ENCODE results near the gene CAMTA1. TPM values are rescaled to one million over a fixed set of nuclear protein-coding genes. Genes with fewer than 3 reads are reported as not detected.

The CAMTA1 gene
- total RNA-seq, 1 donor from 2014 or later: 268 TPM

GRCh38 chr1:7531562-7532340 is 746.5 kb downstream of the CAMTA1 start:
- Histone ChIP-seq H3K27ac (no peak overlapping the region), H3K4me1 (peaks cover 18% of the 10 kb centered on the region), H3K4me3 (no peak overlapping the region), H3K4me2 (no peak overlapping the region), H3K79me2 (ENCODE audit: low read depth) (no peaks in the 10 kb centered on the region), H2AFZ (replicated peaks) (no peak overlapping the region), H4K20me1 (ENCODE audit: low read depth) (no peaks in the 10 kb centered on the region), H3K9me3 (ENCODE audit: low read depth) (no peaks in the 10 kb centered on the region), H3K27me3 (peaks cover 6% of the 10 kb centered on the region), H3F3A (ENCODE audit: low read depth) (no peaks in the 10 kb centered on the region), H3K9ac (no peak overlapping the region), H3K36me3 (no peaks in the 10 kb centered on the region)
- H3K4me1 Mint-ChIP-seq: peaks cover 14% of the 10 kb centered on the region
- no peak overlapping the region for H3K27ac Mint-ChIP-seq
- no peak overlapping the region for H3K4me3 Mint-ChIP-seq
- no peaks in the 10 kb centered on the region for H3K9me3 Mint-ChIP-seq
- H3K27me3 Mint-ChIP-seq (ENCODE audit: insufficient read depth, low read depth): peaks cover 5% of the 10 kb centered on the region
- TF ChIP-seq EZH2phosphoT487 (IDR thresholded peaks at IDR 0.05): no peak
- TF ChIP-seq CTCF (IDR thresholded peaks at IDR 0.05): no peak
- TF ChIP-seq EZH2 (IDR thresholded peaks at IDR 0.05): no peak
- DNase-seq (ENCODE audit: low spot score): no peak
- H3K36me3 Mint-ChIP-seq: no peaks in the 10 kb centered on the region

GRCh38 chr1:7533006-7533405 is 747.8 kb downstream of the CAMTA1 start:
- Histone ChIP-seq H3K4me1 (peaks cover 24% of the 10 kb centered on the region), H3K79me2 (ENCODE audit: low read depth) (no peaks in the 10 kb centered on the region), H3K4me2 (no peak overlapping the region), H3F3A (ENCODE audit: low read depth) (no peaks in the 10 kb centered on the region), H3K9me3 (ENCODE audit: low read depth) (no peaks in the 10 kb centered on the region), H3K4me3 (no peak overlapping the region), H3K27me3 (peaks cover 12% of the 10 kb centered on the region), H3K36me3 (no peaks in the 10 kb centered on the region), H4K20me1 (ENCODE audit: low read depth) (no peaks in the 10 kb centered on the region), H3K9ac (no peak overlapping the region), H3K27ac (no peak overlapping the region), H2AFZ (replicated peaks) (no peak overlapping the region)
- Mint-ChIP-seq H3K36me3 (no peaks in the 10 kb centered on the region), H3K9me3 (no peaks in the 10 kb centered on the region), H3K27ac (no peak overlapping the region), H3K27me3 (ENCODE audit: insufficient read depth, low read depth) (peaks cover 5% of the 10 kb centered on the region), H3K4me3 (no peak overlapping the region), H3K4me1 (peaks cover 24% of the 10 kb centered on the region)
- TF ChIP-seq EZH2phosphoT487 (IDR thresholded peaks at IDR 0.05): no peak
- no peak for TF ChIP-seq EZH2 (IDR thresholded peaks at IDR 0.05)
- TF ChIP-seq CTCF (IDR thresholded peaks at IDR 0.05): no peak
- DNase-seq (ENCODE audit: low spot score): no peak

GRCh38 chr1:7534061-7534825 is 749.0 kb downstream of the CAMTA1 start:
- H3K27me3 ChIP-seq: peaks cover 12% of the 10 kb centered on the region
- Mint-ChIP-seq H3K9me3 (peaks cover 2% of the 10 kb centered on the region), H3K27ac (no peak overlapping the region), H3K4me1 (peaks cover 35% of the 10 kb centered on the region), H3K36me3 (no peaks in the 10 kb centered on the region), H3K4me3 (no peak overlapping the region), H3K27me3 (ENCODE audit: insufficient read depth, low read depth) (peaks cover 9% of the 10 kb centered on the region)
- H3K4me2 ChIP-seq: no peak overlapping the region
- no peak overlapping the region for H3K9ac ChIP-seq
- H3F3A ChIP-seq (ENCODE audit: low read depth): no peaks in the 10 kb centered on the region
- no peak for TF ChIP-seq EZH2phosphoT487 (IDR thresholded peaks at IDR 0.05)
- no peak for TF ChIP-seq CTCF (IDR thresholded peaks at IDR 0.05)
- TF ChIP-seq EZH2 (IDR thresholded peaks at IDR 0.05): no peak
- H2AFZ ChIP-seq (replicated peaks): no peak overlapping the region
- H4K20me1 ChIP-seq (ENCODE audit: low read depth): no peaks in the 10 kb centered on the region
- no peaks in the 10 kb centered on the region for H3K9me3 ChIP-seq (ENCODE audit: low read depth)
- no peak overlapping the region for H3K4me3 ChIP-seq
- H3K36me3 ChIP-seq: no peaks in the 10 kb centered on the region
- no peak overlapping the region for H3K27ac ChIP-seq
- DNase-seq (ENCODE audit: low spot score): no peak
- peaks cover 24% of the 10 kb centered on the region for H3K4me1 ChIP-seq
- H3K79me2 ChIP-seq (ENCODE audit: low read depth): no peaks in the 10 kb centered on the region

Measured in neural progenitor cell (in vitro differentiated cells).